GM13977 (cell line): Measurements from ENCODE around the gene CAMKK2.

Source experiments
- DNase-seq: peaks from one replicate; pipeline ENCODE4 v3.0.0; 2012; ENCODE audit warnings: low spot score
- CTCF ChIP-seq: IDR thresholded peaks from 2 replicates; pipeline ENCODE4 v1.5.1; 2012; ENCODE audit warnings: mild to moderate bottlenecking, control low read depth; ENCODE audit not compliant: insufficient read depth; ENCODE audit errors: extremely low read depth, missing control alignments
- in situ Hi-C: fragments of 300-500 bp; cut with MboI; formaldehyde crosslinking; loops from one replicate; pipeline ENCODE4 v1.12.0; 2022; ENCODE audit warnings: low sequenced_read_pairs, low pct_unique_long_range_greater_than_20kb, mixed read lengths, inconsistent platforms; ENCODE audit not compliant: unreplicated experiment

The CAMKK2 gene

DNA sequence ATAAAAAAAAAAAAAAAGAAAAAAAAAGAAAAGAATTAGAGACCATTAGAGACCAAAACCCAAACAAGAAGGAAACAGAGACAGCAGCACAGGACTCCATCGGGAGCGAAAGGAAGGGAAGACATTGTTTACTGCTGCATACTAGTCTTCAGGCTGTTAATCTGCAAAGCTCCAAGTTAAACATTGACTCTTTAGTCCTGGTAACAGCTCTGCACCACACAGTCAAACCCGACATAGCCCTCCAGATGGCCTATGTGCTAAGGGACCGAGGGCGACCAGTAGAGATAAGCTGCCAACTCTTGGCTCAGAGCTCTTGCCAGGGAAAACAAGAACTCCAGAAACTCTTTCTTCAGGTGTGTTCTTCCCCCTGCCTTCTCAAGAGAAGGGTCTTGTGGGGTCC, 78.7 kb downstream of the CAMKK2 start:
- in situ Hi-C loops = no loop called here
- DNase-seq = no peak
- no peak for TF ChIP-seq CTCF

DNA sequence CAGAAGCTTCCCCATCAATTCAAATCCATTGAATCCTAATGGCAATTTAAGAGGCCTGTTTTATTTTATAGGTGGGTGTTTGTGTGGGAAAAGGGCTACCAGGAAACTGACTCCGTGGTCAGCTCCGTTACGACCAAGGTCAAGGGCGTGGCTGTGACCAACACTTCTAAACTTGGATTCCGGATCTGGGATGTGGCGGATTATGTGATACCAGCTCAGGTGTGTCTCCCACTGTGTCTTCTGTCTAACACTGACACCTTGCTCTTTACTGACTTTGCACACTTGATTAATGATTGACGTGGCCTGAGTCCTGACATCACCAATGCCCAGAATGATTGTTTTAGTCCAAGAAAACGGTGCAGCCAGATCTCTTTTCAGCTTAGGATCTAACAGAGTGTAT, 79.4 kb downstream of the CAMKK2 start:
- in situ Hi-C loops = no loop called here
- no peak for TF ChIP-seq CTCF
- DNase-seq = no peak

DNA sequence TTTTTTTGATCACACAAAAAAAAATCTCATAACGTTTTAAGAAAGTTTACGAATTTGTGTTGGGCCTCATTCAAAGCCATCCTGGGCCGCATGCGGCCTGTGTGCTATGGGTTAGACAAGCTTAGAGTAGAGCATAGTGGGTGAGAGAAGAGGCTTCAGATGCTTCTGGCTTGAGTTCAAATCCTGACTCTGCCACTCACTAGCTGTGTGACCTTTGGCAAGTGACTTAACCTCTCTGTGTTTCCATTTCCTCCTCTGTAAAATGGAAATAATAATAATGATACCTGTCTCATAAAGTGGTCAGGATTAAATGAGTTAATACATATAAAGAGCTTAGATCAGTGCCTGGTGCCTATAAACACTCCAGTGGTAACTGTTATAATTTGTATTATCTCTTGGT, 80.4 kb downstream of the CAMKK2 start:
- TF ChIP-seq CTCF = no peak
- DNase-seq = no peak
- in situ Hi-C loops = no loop called here

- DNase-seq = no peak
- in situ Hi-C loops = no loop called here
- TF ChIP-seq CTCF = no peak
Measured at GRCh38 chr12:121214855-121215745, 81.4 kb downstream of the CAMKK2 start.

GRCh38 chr12:121214166-121214777, 82.2 kb downstream of the CAMKK2 start:
- TF ChIP-seq CTCF = no peak
- DNase-seq = no peak
- in situ Hi-C loops = no loop called here

DNA sequence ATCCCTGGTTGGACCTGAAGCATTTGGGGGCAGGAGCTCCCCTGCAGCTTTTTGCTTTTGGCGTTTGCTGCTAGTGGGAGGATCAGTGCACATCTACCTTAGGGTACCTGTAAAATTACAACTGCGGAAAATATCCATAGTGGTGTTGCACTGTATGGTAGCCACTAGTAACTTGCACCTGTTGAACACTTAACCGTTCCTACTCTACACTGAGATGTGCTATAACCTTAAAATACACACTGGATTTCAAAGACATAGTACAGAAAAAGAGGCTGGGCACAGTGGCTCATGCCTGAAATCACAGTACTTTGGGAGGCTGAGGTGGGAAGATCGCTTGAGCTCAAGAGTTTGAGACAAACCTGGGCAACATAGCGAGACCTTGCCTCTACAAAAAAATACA, 83.6 kb downstream of the CAMKK2 start:
- no peak for DNase-seq
- no peak for TF ChIP-seq CTCF
- in situ Hi-C loops = no loop called here
